Trophoblast cell (in vitro differentiated cells and primary cell): ENCODE data around the gene MRGPRF.

ENCODE experiments used
- DNase-seq, 2 donors: peaks; one replicate each; pipeline ENCODE4 v3.0.0-alpha.2; 2016
- H2AFZ ChIP-seq: 2 replicates; pipeline ENCODE4 v1.6.1; 2013; ENCODE audit warnings: low read length, moderate library complexity, mild to moderate bottlenecking; ENCODE audit not compliant: insufficient read depth, poor library complexity
- H2AK5ac ChIP-seq: 2 replicates; pipeline ENCODE4 v1.6.1; 2013; ENCODE audit warnings: mild to moderate bottlenecking, low read length
- H2BK120ac ChIP-seq: 2 replicates; pipeline ENCODE4 v1.6.1; 2013; ENCODE audit warnings: low read length, mild to moderate bottlenecking, moderate library complexity; ENCODE audit not compliant: insufficient read depth, poor library complexity
- H2BK12ac ChIP-seq: 2 replicates; pipeline ENCODE4 v1.6.1; 2013; ENCODE audit warnings: mild to moderate bottlenecking, low read length, moderate library complexity
- H2BK5ac ChIP-seq: 2 replicates; pipeline ENCODE4 v1.6.1; 2013; ENCODE audit warnings: low read length, low read depth, moderate library complexity, mild to moderate bottlenecking; ENCODE audit not compliant: poor library complexity
- H3K14ac ChIP-seq: 2 replicates; pipeline ENCODE4 v1.6.1; 2013; ENCODE audit warnings: mild to moderate bottlenecking, low read length
- H3K18ac ChIP-seq: 2 replicates; pipeline ENCODE4 v1.6.1; 2013; ENCODE audit warnings: mild to moderate bottlenecking, low read length
- H3K23ac ChIP-seq: 2 replicates; pipeline ENCODE4 v1.6.1; 2013; ENCODE audit warnings: low read length
- H3K27ac ChIP-seq: 2 replicates; pipeline ENCODE4 v1.5.1; 2013; ENCODE audit warnings: low read depth, mild to moderate bottlenecking, inconsistent platforms, low read length, moderate library complexity
- H3K27me3 ChIP-seq: 2 replicates; pipeline ENCODE4 v1.6.1; 2013; ENCODE audit warnings: inconsistent platforms, mild to moderate bottlenecking, low read length, moderate library complexity; ENCODE audit not compliant: insufficient read depth
- H3K36me3 ChIP-seq, 2 experiments: 1 replicate in 1 of 2; 2 replicates in 1 of 2; pipeline ENCODE4 v1.6.1; 2013; ENCODE audit warnings: low read length in 2 of 2, mild to moderate bottlenecking in 2 of 2, moderate library complexity in 1 of 2; ENCODE audit not compliant: insufficient read depth in 2 of 2, control insufficient read depth in 1 of 2
- H3K4ac ChIP-seq: 2 replicates; pipeline ENCODE4 v1.6.1; 2013; ENCODE audit warnings: low read depth, mild to moderate bottlenecking, low read length, moderate library complexity
- H3K4me1 ChIP-seq, 2 experiments: 1 replicate in 1 of 2; 2 replicates in 1 of 2; pipeline ENCODE4 v1.6.1; 2013; ENCODE audit warnings: low read length in 2 of 2, mild to moderate bottlenecking in 2 of 2, moderate library complexity in 1 of 2; ENCODE audit not compliant: insufficient read depth in 2 of 2, control insufficient read depth in 1 of 2
- H3K4me2 ChIP-seq: 2 replicates; pipeline ENCODE4 v1.6.1; 2013; ENCODE audit warnings: inconsistent platforms, mild to moderate bottlenecking, low read length, moderate library complexity
- H3K4me3 ChIP-seq: 2 replicates; pipeline ENCODE4 v1.5.1; 2013; ENCODE audit warnings: mild to moderate bottlenecking, low read depth, low read length, inconsistent platforms
- H3K79me1 ChIP-seq: one replicate; pipeline ENCODE4 v1.6.1; 2013; ENCODE audit warnings: low read length
- H3K79me2 ChIP-seq: 2 replicates; pipeline ENCODE4 v1.6.1; 2013; ENCODE audit warnings: low read length, mild to moderate bottlenecking; ENCODE audit not compliant: control insufficient read depth, insufficient read depth, poor library complexity
- H3K9ac ChIP-seq: 2 replicates; pipeline ENCODE4 v1.6.1; 2013; ENCODE audit warnings: mild to moderate bottlenecking, low read length
- H3K9me3 ChIP-seq: 2 replicates; pipeline ENCODE4 v1.6.1; 2013; ENCODE audit warnings: low read depth, mild to moderate bottlenecking, control low read depth, inconsistent platforms, low read length; ENCODE audit not compliant: insufficient read depth
- H4K12ac ChIP-seq: 2 replicates; pipeline ENCODE4 v1.6.1; 2013; ENCODE audit warnings: low read depth, mild to moderate bottlenecking, low read length, moderate library complexity
- H4K8ac ChIP-seq: 2 replicates; pipeline ENCODE4 v1.6.1; 2013; ENCODE audit warnings: low read depth, mild to moderate bottlenecking, low read length, moderate library complexity
- H4K91ac ChIP-seq: one replicate; pipeline ENCODE4 v1.6.1; 2013; ENCODE audit warnings: low read depth, mild to moderate bottlenecking, low read length, moderate library complexity
- WGBS: extraction: QIAGEN DNeasy Blood & Tissue Kit; methylation state at CpG from one replicate; pipeline ENCODE4 v1.1.7; 2013; ENCODE audit warnings: missing lambda C conversion rate; ENCODE audit not compliant: insufficient read length, insufficient coverage; ENCODE audit errors: extremely low coverage; 5-methylcytosine and 5-hydroxymethylcytosine counted together

The MRGPRF gene

DNA sequence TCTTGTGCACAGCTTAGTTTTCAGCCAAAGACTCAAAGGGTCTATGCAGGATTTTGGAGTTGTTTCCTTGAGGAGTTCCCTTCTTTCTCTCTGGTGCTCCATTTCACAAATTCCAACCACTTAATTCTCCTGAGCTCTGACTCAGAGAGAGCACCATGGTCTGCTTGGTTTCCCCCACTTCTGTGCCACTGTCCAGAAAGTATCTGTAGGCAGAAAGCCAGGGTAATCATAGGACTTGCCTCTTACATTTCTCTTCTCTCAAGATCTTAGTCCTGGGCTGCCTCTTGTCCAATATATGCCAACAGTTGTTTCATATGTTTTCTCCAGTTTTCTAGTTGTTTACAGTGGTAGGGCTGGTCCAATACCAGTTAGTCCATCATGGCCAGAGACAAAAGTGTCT lies 25.8 kb downstream of the MRGPRF start:
- Histone ChIP-seq H3K4me3 (no peak overlapping the region), H3K23ac (no peak overlapping the region), H3K27ac (no peak overlapping the region), H3K4me2 (no peak overlapping the region), H4K91ac (no peak overlapping the region), H2BK12ac (no peak overlapping the region), H3K79me1 (no peaks in the 10 kb centered on the region), H3K14ac (no peak overlapping the region), H3K79me2 (no peaks in the 10 kb centered on the region), H2BK5ac (no peak overlapping the region), H2AFZ (no peak overlapping the region), H4K8ac (no peak overlapping the region), H3K18ac (no peak overlapping the region), H3K27me3 (no peaks in the 10 kb centered on the region), H4K12ac (no peak overlapping the region), H3K9ac (no peak overlapping the region), H2AK5ac (no peak overlapping the region), H3K36me3 (no peaks in the 10 kb centered on the region), H2BK120ac (no peak overlapping the region), H3K4me1 (no peaks in the 10 kb centered on the region), H3K4ac (no peak overlapping the region), H3K9me3 (no peaks in the 10 kb centered on the region)
- no peak for DNase-seq

- H4K12ac ChIP-seq = no peak overlapping the region
- no peak overlapping the region for H3K14ac ChIP-seq
- no CpG with 5 or more reads among the region's 6 CpGs for WGBS
- H3K79me2 ChIP-seq = no peaks in the 10 kb centered on the region
- H3K23ac ChIP-seq = no peak overlapping the region
- no peak overlapping the region for H3K9ac ChIP-seq
- no peak overlapping the region for H3K18ac ChIP-seq
- H3K4ac ChIP-seq = no peak overlapping the region
- H2BK120ac ChIP-seq = no peak overlapping the region
- no peak overlapping the region for H2BK5ac ChIP-seq
- H3K4me3 ChIP-seq = no peak overlapping the region
- no peak for DNase-seq
- no peak overlapping the region for H4K8ac ChIP-seq
- H2AK5ac ChIP-seq = no peak overlapping the region
- H3K4me1 ChIP-seq = no peaks in the 10 kb centered on the region
- H3K27ac ChIP-seq = no peak overlapping the region
- H3K4me2 ChIP-seq = no peak overlapping the region
- H3K79me1 ChIP-seq = no peaks in the 10 kb centered on the region
- H2BK12ac ChIP-seq = no peak overlapping the region
- no peak overlapping the region for H4K91ac ChIP-seq
- H3K27me3 ChIP-seq = no peaks in the 10 kb centered on the region
- H3K36me3 ChIP-seq = no peaks in the 10 kb centered on the region
- no peak overlapping the region for H2AFZ ChIP-seq
- peaks cover 1% of the 10 kb centered on the region for H3K9me3 ChIP-seq
Observed at GRCh38 chr11:68983801-68984200, 29.2 kb downstream of the MRGPRF start.

- no peaks in the 10 kb centered on the region for H3K79me1 ChIP-seq
- no peak overlapping the region for H3K9ac ChIP-seq
- H2BK120ac ChIP-seq = no peak overlapping the region
- H3K14ac ChIP-seq = no peak overlapping the region
- DNase-seq = no peak
- H3K4me1 ChIP-seq = no peaks in the 10 kb centered on the region
- H2BK5ac ChIP-seq = no peak overlapping the region
- H3K9me3 ChIP-seq = peaks cover 1% of the 10 kb centered on the region
- H2AFZ ChIP-seq = no peak overlapping the region
- no CpG with 5 or more reads among the region's 2 CpGs for whole genome bisulfite sequencing
- H3K27me3 ChIP-seq = no peaks in the 10 kb centered on the region
- no peak overlapping the region for H3K23ac ChIP-seq
- no peaks in the 10 kb centered on the region for H3K79me2 ChIP-seq
- no peak overlapping the region for H4K12ac ChIP-seq
- no peak overlapping the region for H4K8ac ChIP-seq
- no peak overlapping the region for H3K18ac ChIP-seq
- no peaks in the 10 kb centered on the region for H3K36me3 ChIP-seq
- no peak overlapping the region for H2BK12ac ChIP-seq
- no peak overlapping the region for H3K27ac ChIP-seq
- H3K4me3 ChIP-seq = no peak overlapping the region
- no peak overlapping the region for H3K4me2 ChIP-seq
- no peak overlapping the region for H4K91ac ChIP-seq
- no peak overlapping the region for H2AK5ac ChIP-seq
- H3K4ac ChIP-seq = no peak overlapping the region
Observed at GRCh38 chr11:68982134-68982533, 30.9 kb downstream of the MRGPRF start.

DNA sequence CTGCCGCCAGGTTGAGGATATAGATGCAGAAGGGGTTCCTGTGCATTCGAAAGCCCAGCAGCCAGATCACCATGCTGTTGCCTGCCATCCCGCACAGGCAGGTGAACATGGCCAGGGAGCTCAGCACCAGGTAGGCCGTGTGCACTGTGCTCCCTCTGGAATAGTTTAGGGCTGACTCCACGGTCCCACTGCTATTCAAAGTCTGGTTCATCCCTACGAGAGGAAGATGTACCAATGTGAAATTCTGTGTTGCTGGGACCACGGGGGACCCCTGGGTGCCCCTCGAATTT lies 32.3 kb downstream of the MRGPRF start, which contains the start of gene MRGPRD:
Gene MRGPRD, minus strand, starts transcription at position 211 of the 290 bp plus-strand sequence. Its CDS starts 0 bp downstream, at position 211.
- Histone ChIP-seq H3K18ac (no peak within 1 kb of the TSS), H3K23ac (no peak within 1 kb of the TSS), H4K91ac (no peak within 1 kb of the TSS), H3K79me2 (no peaks in the 10 kb centered on the region), H3K36me3 (no peaks in the 10 kb centered on the region), H3K9ac (no peak within 1 kb of the TSS), H3K27ac (no peak within 1 kb of the TSS), H3K4me2 (no peak within 1 kb of the TSS), H4K12ac (no peak within 1 kb of the TSS), H4K8ac (no peak within 1 kb of the TSS), H2BK12ac (no peak within 1 kb of the TSS), H3K27me3 (no peaks in the 10 kb centered on the region), H2BK120ac (no peak within 1 kb of the TSS), H2AFZ (no peak within 1 kb of the TSS), H3K79me1 (no peaks in the 10 kb centered on the region), H3K4me3 (no peak within 1 kb of the TSS), H2AK5ac (no peak within 1 kb of the TSS), H3K9me3 (peaks cover 1% of the 10 kb centered on the region), H2BK5ac (no peak within 1 kb of the TSS), H3K14ac (no peak within 1 kb of the TSS), H3K4ac (no peak within 1 kb of the TSS), H3K4me1 (no peaks in the 10 kb centered on the region)
- WGBS = no CpG with 5 or more reads among the region's 8 CpGs
- DNase-seq = no peak
